PC-9 (cell line): ENCODE results near the gene HOXC6. TPM values are rescaled to one million over a fixed set of nuclear protein-coding genes. Genes with fewer than 3 reads are reported as not detected.

Source experiments
- BruUV-seq: library from RNA; stranded (reverse); fragments of 400-500 nt; replicated peaks from 2 replicates; lab custom pipeline; 2021; lab: Mats Ljungman, UMichigan
- CTCF ChIA-PET: fragments of 300-600 bp; sonication (Branson Sonifier 250); formaldehyde crosslinking; loops from one replicate; lab custom pipeline; 2022; ENCODE audit warnings: antibody characterized with exemption; lab: Charles Lee
- POLR2A ChIA-PET: fragments of 300-600 bp; sonication (Branson Sonifier 250); formaldehyde crosslinking; loops from one replicate; lab custom pipeline; 2022; ENCODE audit warnings: antibody characterized with exemption; ENCODE audit not compliant: unreplicated experiment; lab: Charles Lee
- DNase-seq, 2 experiments: peaks; one replicate each; pipeline versions ENCODE4 v3.0.0 to v3.0.0-alpha.2; 2015 to 2022; ENCODE audit warnings: mixed read lengths in 1 of 2
- H2AFZ ChIP-seq: fragments of 200-600 bp; sonication (generic); 2 replicates; pipeline ENCODE4 v1.8.1; 2017; ENCODE audit warnings: antibody characterized with exemption
- H3F3A ChIP-seq: fragments of 200-600 bp; sonication (generic); 2 replicates; pipeline ENCODE4 v1.8.1; 2017; ENCODE audit warnings: antibody characterized with exemption, mild to moderate bottlenecking, low read depth; ENCODE audit not compliant: insufficient read depth
- H3K27ac ChIP-seq: fragments of 200-600 bp; sonication (generic); 2 replicates; pipeline ENCODE4 v1.6.1; 2016; ENCODE audit warnings: mixed run types
- H3K27me3 ChIP-seq: fragments of 200-600 bp; sonication (generic); 2 replicates; pipeline ENCODE4 v1.6.1; 2016; ENCODE audit warnings: low read depth, mixed run types; ENCODE audit not compliant: insufficient read depth
- H3K36me3 ChIP-seq: fragments of 200-600 bp; sonication (generic); 2 replicates; pipeline ENCODE4 v1.6.1; 2016; ENCODE audit warnings: low read depth, mixed run types
- H3K4me1 ChIP-seq: fragments of 200-600 bp; sonication (generic); replicated peaks from 2 replicates; pipeline ENCODE4 v1.6.1; 2016; ENCODE audit warnings: mixed run types; ENCODE audit not compliant: insufficient read depth
- H3K4me2 ChIP-seq: fragments of 200-600 bp; sonication (generic); 2 replicates; pipeline ENCODE4 v1.6.1; 2017; ENCODE audit warnings: mixed run types
- H3K4me3 ChIP-seq: fragments of 200-600 bp; sonication (generic); 2 replicates; pipeline ENCODE4 v1.6.1; 2016; ENCODE audit warnings: mixed run types
- H3K79me2 ChIP-seq: fragments of 200-600 bp; sonication (generic); 2 replicates; pipeline ENCODE4 v1.6.1; 2017; ENCODE audit warnings: low read depth, mixed run types
- H3K9me2 ChIP-seq: fragments of 200-600 bp; sonication (generic); 2 replicates; pipeline ENCODE4 v1.8.1; 2017; ENCODE audit warnings: mild to moderate bottlenecking; ENCODE audit not compliant: insufficient read depth
- H3K9me3 ChIP-seq: fragments of 200-600 bp; sonication (generic); 2 replicates; pipeline ENCODE4 v1.8.1; 2016; ENCODE audit warnings: low read depth; ENCODE audit not compliant: insufficient read depth
- H4K20me1 ChIP-seq: fragments of 200-600 bp; sonication (generic); 2 replicates; pipeline ENCODE4 v1.8.1; 2017; ENCODE audit not compliant: insufficient read depth
- CTCF ChIP-seq: fragments of 200-600 bp; sonication (generic); conservative IDR thresholded peaks from 2 replicates; pipeline ENCODE4 v1.6.1; 2017; ENCODE audit warnings: mixed run types, antibody characterized with exemption, mild to moderate bottlenecking, moderate library complexity
- EZH2 ChIP-seq: fragments of 200-600 bp; sonication (generic); IDR thresholded peaks from 2 replicates; pipeline ENCODE4 v1.8.0; 2017; ENCODE audit warnings: antibody characterized with exemption, low read depth
- intact Hi-C: fragments of 100-400 bp; cut with micrococcal nuclease; formaldehyde crosslinking; loops from one replicate; pipeline ENCODE4 v1.10.0; 2022; ENCODE audit not compliant: unreplicated experiment
- total RNA-seq: library from RNA; stranded (reverse); gene quantifications from 2 replicates; pipeline ENCODE4 v1.2.3, GENCODE V29; 2021

Gene HOXC6
- total RNA-seq, 1 experiment from 2014 or later, result 4.1 TPM

GRCh38 chr12:54058128-54058768 lies 30.0 kb downstream of the HOXC6 start:
- DNase-seq, result no peak
- ChIA-PET POLR2A (no interaction called here), CTCF (no interaction called here)
- Histone ChIP-seq H2AFZ (no peak overlapping the region), H3K27me3 (peaks cover 8% of the 10 kb centered on the region; the same call in 1 of the 2 replicates), H3K4me3 (no peak overlapping the region), H3K4me2 (no peak overlapping the region), H3F3A (no peaks in the 10 kb centered on the region), H3K4me1 (no peaks in the 10 kb centered on the region), H3K9me2 (no peaks in the 10 kb centered on the region), H4K20me1 (no peaks in the 10 kb centered on the region), H3K79me2 (no peaks in the 10 kb centered on the region), H3K36me3 (no peaks in the 10 kb centered on the region), H3K27ac (no peak overlapping the region), H3K9me3 (no peaks in the 10 kb centered on the region)
- TF ChIP-seq CTCF (no peak), EZH2 (no peak)
- intact Hi-C loops, result no loop called here
- no TSS peak for BruUV-seq

GRCh38 chr12:54059668-54060067 lies 31.4 kb downstream of the HOXC6 start:
- ChIA-PET POLR2A (no interaction called here), CTCF (no interaction called here)
- H3K27me3 ChIP-seq, result peaks cover 16% of the 10 kb centered on the region; the same call in 1 of the 2 replicates
- BruUV-seq, result no TSS peak
- no peak for TF ChIP-seq EZH2
- no peak for TF ChIP-seq CTCF
- no peaks in the 10 kb centered on the region for H3K4me1 ChIP-seq
- H4K20me1 ChIP-seq, result no peaks in the 10 kb centered on the region
- no peaks in the 10 kb centered on the region for H3K9me2 ChIP-seq
- no peaks in the 10 kb centered on the region for H3K79me2 ChIP-seq
- H3K36me3 ChIP-seq, result no peaks in the 10 kb centered on the region
- no peak overlapping the region for H3K4me3 ChIP-seq
- no peak overlapping the region for H3K4me2 ChIP-seq
- no peak overlapping the region for H2AFZ ChIP-seq
- no peak for DNase-seq
- H3K9me3 ChIP-seq, result no peaks in the 10 kb centered on the region
- H3F3A ChIP-seq, result no peaks in the 10 kb centered on the region
- intact Hi-C loops, result no loop called here
- H3K27ac ChIP-seq, result no peak overlapping the region

- Histone ChIP-seq H3K36me3 (no peaks in the 10 kb centered on the region), H3K4me3 (no peak overlapping the region), H3K9me2 (no peaks in the 10 kb centered on the region), H3K79me2 (no peaks in the 10 kb centered on the region), H4K20me1 (no peaks in the 10 kb centered on the region), H3K4me2 (no peak overlapping the region), H3K9me3 (no peaks in the 10 kb centered on the region), H3K4me1 (no peaks in the 10 kb centered on the region), H3K27me3 (peaks cover 19% of the 10 kb centered on the region; the same call in 1 of the 2 replicates), H3K27ac (no peak overlapping the region), H2AFZ (no peak overlapping the region), H3F3A (no peaks in the 10 kb centered on the region)
- no peak for DNase-seq
- ChIA-PET CTCF (no interaction called here), POLR2A (no interaction called here)
- BruUV-seq, result no TSS peak
- TF ChIP-seq EZH2 (no peak), CTCF (no peak)
- intact Hi-C loops, result no loop called here
These were observed 32.1 kb downstream of the HOXC6 start for GRCh38 chr12:54060174-54060974.
